ACC112 (cell line): ENCODE measurements around the gene DMXL2.
"Not testable (repeated sequence)": the region's sequence is repeated elsewhere in the genome, so short reads cannot be mapped to it uniquely, and the experiment has no call there.

Experiments used
- H2AFZ ChIP-seq: fragments of 200-600 bp; sonication (generic); one replicate; pipeline ENCODE4 v1.6.0; 2017; ENCODE audit warnings: antibody characterized with exemption, low read length; ENCODE audit not compliant: unreplicated experiment
- H3K27ac ChIP-seq: fragments of 200-600 bp; sonication (generic); 2 replicates; pipeline ENCODE4 v1.5.1; 2014; ENCODE audit warnings: low read depth, mild to moderate bottlenecking, antibody characterized with exemption, low read length, moderate library complexity
- H3K27me3 ChIP-seq: fragments of 200-600 bp; sonication (generic); 2 replicates; pipeline ENCODE4 v1.6.1; 2014; ENCODE audit warnings: mild to moderate bottlenecking, antibody characterized with exemption, low read length, moderate library complexity, mixed read lengths; ENCODE audit not compliant: insufficient read depth
- H3K36me3 ChIP-seq: fragments of 200-600 bp; sonication (generic); 2 replicates; pipeline ENCODE4 v1.6.1; 2016; ENCODE audit warnings: mild to moderate bottlenecking, antibody characterized with exemption, low read length, moderate library complexity, mixed read lengths; ENCODE audit not compliant: insufficient read depth
- H3K4me1 ChIP-seq: fragments of 200-600 bp; sonication (generic); one replicate; pipeline ENCODE4 v1.6.1; 2016; ENCODE audit warnings: low read length, mixed read lengths; ENCODE audit not compliant: insufficient read depth, unreplicated experiment, control insufficient read depth
- H3K4me3 ChIP-seq: fragments of 200-600 bp; sonication (generic); 2 replicates; pipeline ENCODE4 v1.5.1; 2014; ENCODE audit warnings: mild to moderate bottlenecking, low read depth, low read length
- H3K79me2 ChIP-seq: fragments of 200-600 bp; sonication (generic); one replicate; pipeline ENCODE4 v1.6.0; 2016; ENCODE audit warnings: low read length; ENCODE audit not compliant: control insufficient read depth, unreplicated experiment, insufficient read depth

The DMXL2 gene

DNA sequence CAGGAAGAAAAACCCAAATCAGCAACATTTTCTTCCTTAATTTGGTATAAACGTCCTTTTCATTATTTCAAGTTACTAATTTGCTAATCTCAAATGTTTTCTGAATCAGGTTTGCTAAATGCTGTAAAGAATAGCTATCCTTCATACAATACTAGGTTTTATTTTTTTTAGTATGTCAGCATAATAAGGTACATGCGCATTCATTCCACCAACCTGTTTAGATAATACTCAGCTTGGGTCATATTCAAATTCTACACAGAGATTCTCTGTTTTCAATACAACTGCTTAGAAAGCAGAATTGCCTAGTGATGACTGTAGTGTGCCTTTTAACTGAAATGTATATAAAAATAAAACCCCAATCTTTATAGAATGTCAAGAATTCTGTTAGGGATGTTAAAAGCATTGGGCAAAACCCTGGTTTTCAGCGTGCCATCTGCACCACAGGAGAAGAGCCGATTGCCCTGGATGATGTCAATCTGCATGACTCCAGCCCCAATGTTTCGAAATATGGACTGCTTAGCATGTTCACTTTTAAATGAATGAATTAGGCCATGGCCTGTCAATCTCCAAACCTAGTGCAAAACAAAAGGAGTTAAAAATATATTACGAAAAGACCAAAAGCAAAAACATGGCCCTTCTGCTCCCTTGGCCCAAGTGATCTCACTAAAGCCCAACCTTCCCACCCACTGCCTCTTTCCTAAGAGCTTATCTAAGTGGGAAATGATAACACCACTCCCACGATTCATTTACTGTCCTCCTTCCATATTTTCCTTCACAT is 173.8 kb downstream of the DMXL2 start:
- peaks cover 20% of the 10 kb centered on the region; the same call in 1 of the 2 replicates for H3K36me3 ChIP-seq
- no peak overlapping the region for H3K27ac ChIP-seq
- no peaks in the 10 kb centered on the region for H3K4me1 ChIP-seq
- no peaks in the 10 kb centered on the region for H3K27me3 ChIP-seq
- H2AFZ ChIP-seq: no peak overlapping the region
- no peak overlapping the region for H3K4me3 ChIP-seq
- no peaks in the 10 kb centered on the region for H3K79me2 ChIP-seq

- H3K36me3 ChIP-seq: peaks cover 20% of the 10 kb centered on the region; the same call in 1 of the 2 replicates
- H2AFZ ChIP-seq: no peak overlapping the region
- H3K4me1 ChIP-seq: no peaks in the 10 kb centered on the region
- H3K79me2 ChIP-seq: no peaks in the 10 kb centered on the region
- no peak overlapping the region for H3K27ac ChIP-seq
- no peaks in the 10 kb centered on the region for H3K27me3 ChIP-seq
- no peak overlapping the region for H3K4me3 ChIP-seq
Observed at GRCh38 chr15:51447855-51448621, 174.5 kb downstream of the DMXL2 start.

GRCh38 chr15:51446029-51446744 is 176.4 kb downstream of the DMXL2 start:
- not testable (repeated sequence) for H3K79me2 ChIP-seq, H3K4me3 ChIP-seq, H3K27ac ChIP-seq, H3K27me3 ChIP-seq, H2AFZ ChIP-seq, H3K4me1 ChIP-seq
- peaks cover 20% of the 10 kb centered on the region; the same call in 1 of the 2 replicates for H3K36me3 ChIP-seq

DNA sequence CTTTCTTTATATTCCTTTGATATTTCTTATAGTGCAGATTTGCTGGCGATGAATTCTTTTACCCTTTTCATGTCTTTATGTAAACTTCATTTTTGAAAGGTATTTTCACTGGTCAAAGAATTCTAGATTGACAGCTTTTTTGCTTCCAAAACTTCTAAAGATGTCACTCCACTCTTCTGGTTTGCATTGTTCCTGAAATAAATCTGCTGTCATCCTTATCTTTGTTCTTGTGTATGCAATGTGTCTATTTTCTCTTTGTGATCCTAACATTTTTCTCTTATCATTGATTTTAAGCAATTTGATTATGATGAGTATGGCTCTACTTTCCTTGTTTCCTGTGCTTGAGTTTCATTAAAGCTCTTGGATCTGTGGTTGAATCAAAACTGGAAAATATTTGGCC is 177.8 kb downstream of the DMXL2 start:
- Histone ChIP-seq H3K36me3 (peaks cover 12% of the 10 kb centered on the region; the same call in 1 of the 2 replicates), H2AFZ (no peak overlapping the region), H3K4me1 (no peaks in the 10 kb centered on the region), H3K27ac (no peak overlapping the region), H3K27me3 (no peaks in the 10 kb centered on the region), H3K79me2 (no peaks in the 10 kb centered on the region), H3K4me3 (no peak overlapping the region)

- no peak overlapping the region for H3K27ac ChIP-seq
- H3K27me3 ChIP-seq: 0 out of 2 replicates have a peak, but pooled peaks cover 3% of the 10 kb centered on the region
- no peaks in the 10 kb centered on the region for H3K4me1 ChIP-seq
- H2AFZ ChIP-seq: no peak overlapping the region
- no peaks in the 10 kb centered on the region for H3K79me2 ChIP-seq
- no peak overlapping the region for H3K4me3 ChIP-seq
- peaks cover 5% of the 10 kb centered on the region; the same call in 1 of the 2 replicates for H3K36me3 ChIP-seq
Observed at GRCh38 chr15:51444112-51444511, 178.5 kb downstream of the DMXL2 start.

- Histone ChIP-seq H3K4me1 (no peaks in the 10 kb centered on the region), H3K27me3 (0 out of 2 replicates have a peak, but pooled peaks cover 3% of the 10 kb centered on the region), H3K79me2 (no peaks in the 10 kb centered on the region), H3K4me3 (no peak overlapping the region), H3K36me3 (no peaks in the 10 kb centered on the region), H2AFZ (no peak overlapping the region), H3K27ac (no peak overlapping the region)
Observed at GRCh38 chr15:51443282-51443914, 179.2 kb downstream of the DMXL2 start.

DNA sequence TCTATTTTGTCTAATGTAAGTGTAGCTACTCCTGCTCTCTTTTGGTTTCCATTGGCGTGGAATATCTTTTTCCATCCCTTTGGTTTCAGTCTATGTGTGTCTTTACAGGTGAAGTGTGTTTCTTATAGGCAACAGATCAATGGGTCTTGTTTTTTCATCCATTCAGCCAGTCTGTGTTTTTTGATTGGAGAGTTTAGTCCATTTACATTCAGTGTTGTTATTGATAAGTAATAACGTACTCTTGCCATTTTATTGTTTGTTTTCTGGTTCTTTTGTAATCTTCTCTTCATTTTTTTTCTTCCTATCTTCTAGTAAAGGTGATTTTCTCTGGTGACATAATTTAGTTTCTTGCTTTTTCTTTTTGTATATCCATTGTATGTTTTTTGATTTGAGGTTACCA is 184.0 kb downstream of the DMXL2 start:
- Histone ChIP-seq H3K36me3 (no peaks in the 10 kb centered on the region), H3K79me2 (no peaks in the 10 kb centered on the region), H3K4me3 (no peak overlapping the region), H3K27ac (no peak overlapping the region), H2AFZ (no peak overlapping the region), H3K27me3 (peaks cover 7% of the 10 kb centered on the region; the same call in 1 of the 2 replicates), H3K4me1 (no peaks in the 10 kb centered on the region)

GRCh38 chr15:51425517-51426040 is 197.0 kb downstream of the DMXL2 start:
- H3K79me2 ChIP-seq: no peaks in the 10 kb centered on the region
- H3K4me1 ChIP-seq: no peaks in the 10 kb centered on the region
- H3K27me3 ChIP-seq: no peaks in the 10 kb centered on the region
- H3K27ac ChIP-seq: no peak overlapping the region
- H3K36me3 ChIP-seq: no peaks in the 10 kb centered on the region
- H3K4me3 ChIP-seq: no peak overlapping the region
- no peak overlapping the region for H2AFZ ChIP-seq

DNA sequence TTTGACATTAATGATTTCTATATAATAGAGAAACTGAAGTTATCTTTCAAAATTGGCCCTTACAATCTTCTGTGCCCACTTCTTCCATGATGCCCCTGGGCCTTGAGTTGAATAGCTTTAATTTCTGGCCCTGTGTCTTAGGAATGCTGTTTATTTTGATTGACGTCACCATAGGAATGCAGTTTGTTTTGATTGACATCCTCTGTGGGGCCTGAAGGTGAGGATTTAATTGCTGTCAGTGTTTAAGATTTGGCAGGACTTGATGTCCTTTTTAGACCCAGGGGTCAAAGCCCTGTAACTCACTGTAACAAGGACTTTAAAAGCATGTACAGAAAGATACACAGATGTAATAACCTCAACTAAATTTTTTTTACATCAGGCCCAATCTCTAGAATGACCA is 197.8 kb downstream of the DMXL2 start:
- Histone ChIP-seq H3K27ac (no peak overlapping the region), H3K79me2 (no peaks in the 10 kb centered on the region), H3K36me3 (no peaks in the 10 kb centered on the region), H3K27me3 (no peaks in the 10 kb centered on the region), H3K4me3 (no peak overlapping the region), H3K4me1 (no peaks in the 10 kb centered on the region), H2AFZ (no peak overlapping the region)

DNA sequence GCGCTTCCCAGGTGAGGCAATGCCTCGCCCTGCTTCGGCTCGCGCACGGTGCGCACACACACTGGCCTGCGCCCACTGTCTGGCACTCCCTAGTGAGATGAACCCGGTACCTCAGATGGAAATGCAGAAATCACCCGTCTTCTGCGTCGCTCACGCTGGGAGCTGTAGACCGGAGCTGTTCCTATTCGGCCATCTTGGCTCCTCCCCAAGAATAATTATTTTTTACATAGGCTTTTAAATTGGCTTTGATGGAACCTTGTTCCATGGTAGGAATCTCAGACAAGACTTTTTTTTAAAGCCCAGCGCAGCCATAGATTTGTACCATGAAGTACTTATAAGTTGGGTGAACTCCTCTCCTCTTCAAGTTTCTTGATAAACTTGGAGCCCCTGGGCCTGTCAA is 199.5 kb downstream of the DMXL2 start:
- not testable (repeated sequence) for H3K4me1 ChIP-seq, H3K79me2 ChIP-seq, H3K27ac ChIP-seq, H2AFZ ChIP-seq, H3K36me3 ChIP-seq, H3K4me3 ChIP-seq, H3K27me3 ChIP-seq
